ENCODE data around the gene ACVR1B. TPM values are rescaled to one million over a fixed set of nuclear protein-coding genes. Genes with fewer than 3 reads are reported as not detected.

The ACVR1B gene
- total and polyA plus RNA-seq, 4 donors: 4.0 to 21.9 (median 12.0) TPM

DNA sequence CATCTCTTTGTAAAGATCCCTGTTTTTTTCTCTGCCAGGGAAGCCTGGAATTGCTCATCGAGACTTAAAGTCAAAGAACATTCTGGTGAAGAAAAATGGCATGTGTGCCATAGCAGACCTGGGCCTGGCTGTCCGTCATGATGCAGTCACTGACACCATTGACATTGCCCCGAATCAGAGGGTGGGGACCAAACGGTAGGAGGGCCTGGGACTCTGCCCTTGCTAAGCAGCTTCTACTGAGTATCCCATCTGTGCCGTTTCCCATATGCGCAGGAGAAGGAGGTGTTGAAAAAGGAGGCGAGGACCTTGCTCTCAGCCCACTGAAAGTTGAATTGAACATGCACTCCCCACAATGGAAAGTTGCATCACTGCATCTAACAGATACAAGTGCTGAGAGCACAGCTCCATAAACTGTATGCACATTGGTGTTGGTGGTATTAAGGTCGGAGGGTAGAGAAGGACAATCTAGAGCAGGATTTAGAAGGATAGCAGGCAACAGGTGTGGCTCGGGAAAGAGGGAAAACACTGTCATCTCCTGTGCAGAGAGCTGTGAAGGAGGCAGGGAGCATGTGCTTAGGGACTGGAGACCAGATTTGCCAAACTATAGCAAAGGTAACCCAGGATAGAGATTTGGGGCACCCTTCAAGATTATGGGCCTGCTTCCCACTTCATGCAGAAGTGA, 33.8 kb downstream of the ACVR1B start (continued):
- TF ChIP-seq, protein P1, sequence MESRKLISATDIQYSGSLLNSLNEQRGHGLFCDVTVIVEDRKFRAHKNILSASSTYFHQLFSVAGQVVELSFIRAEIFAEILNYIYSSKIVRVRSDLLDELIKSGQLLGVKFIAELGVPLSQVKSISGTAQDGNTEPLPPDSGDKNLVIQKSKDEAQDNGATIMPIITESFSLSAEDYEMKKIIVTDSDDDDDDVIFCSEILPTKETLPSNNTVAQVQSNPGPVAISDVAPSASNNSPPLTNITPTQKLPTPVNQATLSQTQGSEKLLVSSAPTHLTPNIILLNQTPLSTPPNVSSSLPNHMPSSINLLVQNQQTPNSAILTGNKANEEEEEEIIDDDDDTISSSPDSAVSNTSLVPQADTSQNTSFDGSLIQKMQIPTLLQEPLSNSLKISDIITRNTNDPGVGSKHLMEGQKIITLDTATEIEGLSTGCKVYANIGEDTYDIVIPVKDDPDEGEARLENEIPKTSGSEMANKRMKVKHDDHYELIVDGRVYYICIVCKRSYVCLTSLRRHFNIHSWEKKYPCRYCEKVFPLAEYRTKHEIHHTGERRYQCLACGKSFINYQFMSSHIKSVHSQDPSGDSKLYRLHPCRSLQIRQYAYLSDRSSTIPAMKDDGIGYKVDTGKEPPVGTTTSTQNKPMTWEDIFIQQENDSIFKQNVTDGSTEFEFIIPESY (IDR thresholded peaks at IDR 0.05): no peak
- TF ChIP-seq NR2F2 (IDR thresholded peaks at IDR 0.05) (no peak), FOXA1 (IDR thresholded peaks at IDR 0.05) (no peak)

DNA sequence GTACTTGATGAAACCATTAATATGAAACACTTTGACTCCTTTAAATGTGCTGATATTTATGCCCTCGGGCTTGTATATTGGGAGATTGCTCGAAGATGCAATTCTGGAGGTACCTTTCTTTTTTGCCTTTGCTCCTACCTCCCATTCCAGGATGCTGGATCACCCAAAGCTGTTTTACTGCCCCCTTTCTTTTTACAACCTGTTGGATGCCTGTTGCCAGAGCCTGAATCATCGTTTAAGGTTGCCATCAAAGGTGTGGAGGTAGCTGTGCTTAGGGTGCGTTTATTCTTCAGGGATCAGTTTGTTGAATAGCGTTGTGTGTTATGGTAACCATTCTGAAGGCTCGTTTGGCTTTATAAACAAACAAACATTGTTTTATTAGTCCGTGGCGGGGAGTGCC, 35.3 kb downstream of the ACVR1B start:
- Histone ChIP-seq H3K36me3 (ENCODE audit: control insufficient read depth in 4 of 4, insufficient read depth in 3 of 4, low read depth in 1 of 4, low read length in 3 of 4) (peaks cover 6 to 61% (median 47%) of the 10 kb centered on the region in 4 donors), H3K27me3 (ENCODE audit: control insufficient read depth in 4 of 4, insufficient read depth in 4 of 4, low read length in 3 of 4) (no peaks in the 10 kb centered on the region), H3K9ac (ENCODE audit: low read depth in 1 of 2, low read length in 2 of 2) (no peak overlapping the region), H3K9me3 (ENCODE audit: control insufficient read depth in 4 of 4, low read length in 3 of 4) (no peaks in the 10 kb centered on the region), H3K27ac (ENCODE audit: low read depth in 1 of 2, low read length in 2 of 2) (no peak overlapping the region), H3K4me1 (ENCODE audit: control insufficient read depth in 4 of 4, insufficient read depth in 4 of 4, low read length in 3 of 4) (no peaks in the 10 kb centered on the region), H3K4me3 (ENCODE audit: low read depth in 1 of 3, low read length in 3 of 3) (no peak overlapping the region)
- no peak for TF ChIP-seq FOXA2 (IDR thresholded peaks at IDR 0.05)
- TF ChIP-seq SP1 (IDR thresholded peaks at IDR 0.05): no peak
- no peak for TF ChIP-seq NR2F2 (IDR thresholded peaks at IDR 0.05)
- TF ChIP-seq HNF4A (conservative IDR thresholded peaks at IDR 0.05): no peak
- TF ChIP-seq, protein P1 (IDR thresholded peaks at IDR 0.05): no peak
- TF ChIP-seq, protein P2, sequence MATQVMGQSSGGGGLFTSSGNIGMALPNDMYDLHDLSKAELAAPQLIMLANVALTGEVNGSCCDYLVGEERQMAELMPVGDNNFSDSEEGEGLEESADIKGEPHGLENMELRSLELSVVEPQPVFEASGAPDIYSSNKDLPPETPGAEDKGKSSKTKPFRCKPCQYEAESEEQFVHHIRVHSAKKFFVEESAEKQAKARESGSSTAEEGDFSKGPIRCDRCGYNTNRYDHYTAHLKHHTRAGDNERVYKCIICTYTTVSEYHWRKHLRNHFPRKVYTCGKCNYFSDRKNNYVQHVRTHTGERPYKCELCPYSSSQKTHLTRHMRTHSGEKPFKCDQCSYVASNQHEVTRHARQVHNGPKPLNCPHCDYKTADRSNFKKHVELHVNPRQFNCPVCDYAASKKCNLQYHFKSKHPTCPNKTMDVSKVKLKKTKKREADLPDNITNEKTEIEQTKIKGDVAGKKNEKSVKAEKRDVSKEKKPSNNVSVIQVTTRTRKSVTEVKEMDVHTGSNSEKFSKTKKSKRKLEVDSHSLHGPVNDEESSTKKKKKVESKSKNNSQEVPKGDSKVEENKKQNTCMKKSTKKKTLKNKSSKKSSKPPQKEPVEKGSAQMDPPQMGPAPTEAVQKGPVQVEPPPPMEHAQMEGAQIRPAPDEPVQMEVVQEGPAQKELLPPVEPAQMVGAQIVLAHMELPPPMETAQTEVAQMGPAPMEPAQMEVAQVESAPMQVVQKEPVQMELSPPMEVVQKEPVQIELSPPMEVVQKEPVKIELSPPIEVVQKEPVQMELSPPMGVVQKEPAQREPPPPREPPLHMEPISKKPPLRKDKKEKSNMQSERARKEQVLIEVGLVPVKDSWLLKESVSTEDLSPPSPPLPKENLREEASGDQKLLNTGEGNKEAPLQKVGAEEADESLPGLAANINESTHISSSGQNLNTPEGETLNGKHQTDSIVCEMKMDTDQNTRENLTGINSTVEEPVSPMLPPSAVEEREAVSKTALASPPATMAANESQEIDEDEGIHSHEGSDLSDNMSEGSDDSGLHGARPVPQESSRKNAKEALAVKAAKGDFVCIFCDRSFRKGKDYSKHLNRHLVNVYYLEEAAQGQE (IDR thresholded peaks at IDR 0.05): no peak
- TF ChIP-seq, protein P3, sequence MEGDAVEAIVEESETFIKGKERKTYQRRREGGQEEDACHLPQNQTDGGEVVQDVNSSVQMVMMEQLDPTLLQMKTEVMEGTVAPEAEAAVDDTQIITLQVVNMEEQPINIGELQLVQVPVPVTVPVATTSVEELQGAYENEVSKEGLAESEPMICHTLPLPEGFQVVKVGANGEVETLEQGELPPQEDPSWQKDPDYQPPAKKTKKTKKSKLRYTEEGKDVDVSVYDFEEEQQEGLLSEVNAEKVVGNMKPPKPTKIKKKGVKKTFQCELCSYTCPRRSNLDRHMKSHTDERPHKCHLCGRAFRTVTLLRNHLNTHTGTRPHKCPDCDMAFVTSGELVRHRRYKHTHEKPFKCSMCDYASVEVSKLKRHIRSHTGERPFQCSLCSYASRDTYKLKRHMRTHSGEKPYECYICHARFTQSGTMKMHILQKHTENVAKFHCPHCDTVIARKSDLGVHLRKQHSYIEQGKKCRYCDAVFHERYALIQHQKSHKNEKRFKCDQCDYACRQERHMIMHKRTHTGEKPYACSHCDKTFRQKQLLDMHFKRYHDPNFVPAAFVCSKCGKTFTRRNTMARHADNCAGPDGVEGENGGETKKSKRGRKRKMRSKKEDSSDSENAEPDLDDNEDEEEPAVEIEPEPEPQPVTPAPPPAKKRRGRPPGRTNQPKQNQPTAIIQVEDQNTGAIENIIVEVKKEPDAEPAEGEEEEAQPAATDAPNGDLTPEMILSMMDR (IDR thresholded peaks at IDR 0.05; ENCODE audit: low read depth, low read length, missing input control): no peak
- TF ChIP-seq, protein P4, sequence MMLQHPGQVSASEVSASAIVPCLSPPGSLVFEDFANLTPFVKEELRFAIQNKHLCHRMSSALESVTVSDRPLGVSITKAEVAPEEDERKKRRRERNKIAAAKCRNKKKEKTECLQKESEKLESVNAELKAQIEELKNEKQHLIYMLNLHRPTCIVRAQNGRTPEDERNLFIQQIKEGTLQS (IDR thresholded peaks at IDR 0.05): no peak
- no peak for DNase-seq (ENCODE audit: low spot score)
- 88% methylated on average over 8 of the region's 8 CpGs for WGBS

Measured in liver (tissue), 9 donors.